ENCODE measurements around the gene MYCBPAP.

DNA sequence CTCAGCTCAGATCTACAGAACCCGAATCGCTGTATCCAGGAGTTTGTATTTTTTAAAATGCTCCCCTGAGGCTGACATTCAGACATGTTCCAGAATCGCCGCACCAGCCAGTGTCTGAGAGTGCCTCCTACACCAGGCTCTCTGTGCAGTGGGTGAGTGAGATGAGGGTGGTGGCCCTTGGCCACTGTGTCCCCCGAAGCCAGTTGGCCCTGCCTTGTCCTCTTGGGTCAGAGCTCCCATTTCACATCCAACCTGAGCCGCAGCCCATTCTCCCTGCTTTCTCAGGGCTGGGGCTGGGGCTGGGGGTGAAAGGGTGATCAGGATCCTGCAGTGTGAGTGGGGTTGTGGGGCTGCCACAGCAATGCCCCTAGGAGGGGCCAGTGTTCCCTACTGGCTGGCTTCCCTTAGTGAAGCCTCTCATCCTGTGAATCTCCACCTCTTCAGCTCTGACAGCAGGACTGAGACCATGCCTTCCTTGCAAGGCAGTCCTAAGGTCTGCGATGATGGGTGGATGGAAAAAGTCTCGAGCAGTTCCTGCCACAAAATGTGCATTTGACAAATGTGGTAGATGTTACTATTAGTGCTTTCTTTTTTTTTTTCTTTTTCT lies 12.9 kb upstream of the MYCBPAP start:
- TF ChIP-seq, protein P1, sequence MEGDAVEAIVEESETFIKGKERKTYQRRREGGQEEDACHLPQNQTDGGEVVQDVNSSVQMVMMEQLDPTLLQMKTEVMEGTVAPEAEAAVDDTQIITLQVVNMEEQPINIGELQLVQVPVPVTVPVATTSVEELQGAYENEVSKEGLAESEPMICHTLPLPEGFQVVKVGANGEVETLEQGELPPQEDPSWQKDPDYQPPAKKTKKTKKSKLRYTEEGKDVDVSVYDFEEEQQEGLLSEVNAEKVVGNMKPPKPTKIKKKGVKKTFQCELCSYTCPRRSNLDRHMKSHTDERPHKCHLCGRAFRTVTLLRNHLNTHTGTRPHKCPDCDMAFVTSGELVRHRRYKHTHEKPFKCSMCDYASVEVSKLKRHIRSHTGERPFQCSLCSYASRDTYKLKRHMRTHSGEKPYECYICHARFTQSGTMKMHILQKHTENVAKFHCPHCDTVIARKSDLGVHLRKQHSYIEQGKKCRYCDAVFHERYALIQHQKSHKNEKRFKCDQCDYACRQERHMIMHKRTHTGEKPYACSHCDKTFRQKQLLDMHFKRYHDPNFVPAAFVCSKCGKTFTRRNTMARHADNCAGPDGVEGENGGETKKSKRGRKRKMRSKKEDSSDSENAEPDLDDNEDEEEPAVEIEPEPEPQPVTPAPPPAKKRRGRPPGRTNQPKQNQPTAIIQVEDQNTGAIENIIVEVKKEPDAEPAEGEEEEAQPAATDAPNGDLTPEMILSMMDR (IDR thresholded peaks at IDR 0.05; ENCODE audit: low read depth, low read length) = no peak
- no peak for TF ChIP-seq EZH2phosphoT487 (IDR thresholded peaks at IDR 0.05; ENCODE audit: low read depth)
